ENCODE measurements around the gene GET3. TPM values are rescaled to one million over a fixed set of nuclear protein-coding genes. Genes with fewer than 3 reads are reported as not detected.

Gene GET3
- total and polyA plus RNA-seq, 9 donors = 26.2 to 68.1 (median 47.7) TPM

DNA sequence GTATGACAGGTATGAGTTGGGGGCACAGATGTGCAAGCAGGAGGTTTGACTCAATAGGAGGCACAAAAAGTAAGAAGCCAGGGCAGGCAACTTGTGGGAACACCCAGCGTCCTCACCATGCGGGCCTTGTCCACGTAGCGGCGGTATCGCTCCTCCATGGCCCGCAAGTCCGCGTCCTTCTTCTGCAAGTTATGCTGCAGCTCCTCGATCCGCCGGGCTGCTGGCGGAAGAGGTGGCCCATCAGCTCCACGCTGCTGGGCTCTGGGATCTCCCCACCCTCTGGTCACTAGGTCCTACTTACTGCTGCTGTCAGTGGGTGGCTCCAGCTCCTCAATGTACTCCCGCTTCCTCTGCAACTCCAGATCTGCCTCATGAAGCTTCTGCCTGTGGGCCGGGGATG is 27.4 kb downstream of the GET3 start:
- H3K4me3 ChIP-seq = no peak overlapping the region
- intact Hi-C loops (cut with DNase I) = loop anchor here (5.0 kb wide), 3 partner anchors 33 to 83 kb away; partner anchors contain the start of genes PRDX2 (in 3 of the 4) and THSD8 (in 3 of the 4)
- no peak overlapping the region for H3K27ac ChIP-seq
- 93 to 95% (median 94%) methylated on average over 16 of the region's 16 CpGs for WGBS, 3 donors
- H3K9me3 ChIP-seq = no peaks in the 10 kb centered on the region
- no peaks in the 10 kb centered on the region for H3K27me3 ChIP-seq
- H3K36me3 ChIP-seq = no peaks in the 10 kb centered on the region
- no peak for DNase-seq
- no peak for TF ChIP-seq EP300 (IDR thresholded peaks at IDR 0.05)
- TF ChIP-seq, protein P1, sequence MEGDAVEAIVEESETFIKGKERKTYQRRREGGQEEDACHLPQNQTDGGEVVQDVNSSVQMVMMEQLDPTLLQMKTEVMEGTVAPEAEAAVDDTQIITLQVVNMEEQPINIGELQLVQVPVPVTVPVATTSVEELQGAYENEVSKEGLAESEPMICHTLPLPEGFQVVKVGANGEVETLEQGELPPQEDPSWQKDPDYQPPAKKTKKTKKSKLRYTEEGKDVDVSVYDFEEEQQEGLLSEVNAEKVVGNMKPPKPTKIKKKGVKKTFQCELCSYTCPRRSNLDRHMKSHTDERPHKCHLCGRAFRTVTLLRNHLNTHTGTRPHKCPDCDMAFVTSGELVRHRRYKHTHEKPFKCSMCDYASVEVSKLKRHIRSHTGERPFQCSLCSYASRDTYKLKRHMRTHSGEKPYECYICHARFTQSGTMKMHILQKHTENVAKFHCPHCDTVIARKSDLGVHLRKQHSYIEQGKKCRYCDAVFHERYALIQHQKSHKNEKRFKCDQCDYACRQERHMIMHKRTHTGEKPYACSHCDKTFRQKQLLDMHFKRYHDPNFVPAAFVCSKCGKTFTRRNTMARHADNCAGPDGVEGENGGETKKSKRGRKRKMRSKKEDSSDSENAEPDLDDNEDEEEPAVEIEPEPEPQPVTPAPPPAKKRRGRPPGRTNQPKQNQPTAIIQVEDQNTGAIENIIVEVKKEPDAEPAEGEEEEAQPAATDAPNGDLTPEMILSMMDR (IDR thresholded peaks at IDR 0.05) = no peak
- no peak for TF ChIP-seq POLR2A (IDR thresholded peaks at IDR 0.05)
- no peaks in the 10 kb centered on the region for H3K4me1 ChIP-seq (ENCODE audit: insufficient read depth)

- Histone ChIP-seq H3K4me3 (peak overlapping the region; percentile 15), H3K27me3 (no peaks in the 10 kb centered on the region), H3K9me3 (no peaks in the 10 kb centered on the region), H3K36me3 (no peaks in the 10 kb centered on the region), H3K4me1 (ENCODE audit: insufficient read depth) (no peaks in the 10 kb centered on the region), H3K27ac (no peak overlapping the region)
- TF ChIP-seq POLR2A (IDR thresholded peaks at IDR 0.05) = no peak
- TF ChIP-seq EP300 (IDR thresholded peaks at IDR 0.05) = no peak
- TF ChIP-seq, protein P1 (IDR thresholded peaks at IDR 0.05) = peak; percentile 73 to 98 (median 95)
- intact Hi-C loops (cut with DNase I) = loop anchor here in 3 of 4 donors (5.0 kb wide), 2 partner anchors 36 to 81 kb away; partner anchors contain the start of genes PRDX2 (in 3 of the 3) and THSD8 (in 3 of the 3)
- 0 to 63% (median 3%) methylated on average over 26 to 30 of the region's 30 CpGs for WGBS, 3 donors
- DNase-seq = peak; percentile 69 to 88 (median 86)
These were observed 28.8 kb downstream of the GET3 start for GRCh38 chr19:12766051-12766521.

- no peaks in the 10 kb centered on the region for H3K36me3 ChIP-seq
- intact Hi-C loops (cut with DNase I) = loop anchor here in 3 of 4 donors (5.0 kb wide), 2 partner anchors 35 to 80 kb away; partner anchors contain the start of genes PRDX2 (in 3 of the 3) and THSD8 (in 3 of the 3)
These were observed 29.9 kb downstream of the GET3 start for GRCh38 chr19:12767150-12767549.

DNA sequence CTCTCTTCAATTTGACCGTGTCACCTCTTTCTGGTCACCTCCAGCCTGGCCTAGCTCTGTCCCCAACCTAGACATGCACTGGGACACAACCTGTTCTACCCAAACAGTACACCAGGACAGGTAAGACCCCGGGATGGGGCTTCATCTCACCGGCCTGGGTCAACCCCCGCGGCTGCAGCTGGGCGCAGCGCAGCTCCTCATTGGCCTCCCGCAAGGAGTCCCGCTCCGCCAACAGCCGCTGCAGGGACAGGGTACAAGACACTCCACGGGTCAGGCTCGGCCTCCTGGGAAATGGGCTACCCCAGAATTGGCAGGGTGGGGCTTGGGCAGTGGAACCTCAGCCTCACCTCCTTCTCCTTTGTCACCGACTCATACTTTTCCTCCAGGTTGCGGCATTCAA is 30.4 kb downstream of the GET3 start:
- no peaks in the 10 kb centered on the region for H3K36me3 ChIP-seq
- no peak overlapping the region for H3K4me3 ChIP-seq
- H3K27ac ChIP-seq = no peak overlapping the region
- no peak for DNase-seq
- H3K4me1 ChIP-seq (ENCODE audit: insufficient read depth) = no peaks in the 10 kb centered on the region
- H3K27me3 ChIP-seq = no peaks in the 10 kb centered on the region
- H3K9me3 ChIP-seq = no peaks in the 10 kb centered on the region
- WGBS, 3 donors = 94 to 96% (median 96%) methylated on average over 15 of the region's 15 CpGs
- intact Hi-C loops (cut with DNase I) = loop anchor here in 3 of 4 donors (5.0 kb wide), 2 partner anchors 35 to 80 kb away; partner anchors contain the start of genes PRDX2 (in 3 of the 3) and THSD8 (in 3 of the 3)
- no peak for TF ChIP-seq EP300 (IDR thresholded peaks at IDR 0.05)
- TF ChIP-seq POLR2A (IDR thresholded peaks at IDR 0.05) = no peak
- TF ChIP-seq, protein P1 (IDR thresholded peaks at IDR 0.05) = no peak

More at GRCh38 chr19:12767150-12767549, 29.9 kb downstream of the GET3 start:
- H3K27ac ChIP-seq = no peak overlapping the region
- TF ChIP-seq POLR2A (IDR thresholded peaks at IDR 0.05) = no peak
- TF ChIP-seq, protein P1 (IDR thresholded peaks at IDR 0.05) = no peak
- TF ChIP-seq EP300 (IDR thresholded peaks at IDR 0.05) = no peak
- no peaks in the 10 kb centered on the region for H3K27me3 ChIP-seq
- H3K4me1 ChIP-seq (ENCODE audit: insufficient read depth) = no peaks in the 10 kb centered on the region
- no peak overlapping the region for H3K4me3 ChIP-seq
- 89 to 92% (median 89%) methylated on average over 11 of the region's 11 CpGs for WGBS, 3 donors
- no peaks in the 10 kb centered on the region for H3K9me3 ChIP-seq
- DNase-seq = no peak

Measured in ovary (tissue), 9 donors.